NCI-H1092 treated with DMSO at 0.1 percent for 48 hours (cell line): ENCODE data around the gene RCC1.
"Not testable (repeated sequence)": the region's sequence is repeated elsewhere in the genome, so short reads cannot be mapped to it uniquely, and the experiment has no call there.

Experiments used
- DNase-seq: peaks from one replicate; lab custom pipeline; 2025; lab: John Stamatoyannopoulos, UW

The RCC1 gene

DNA sequence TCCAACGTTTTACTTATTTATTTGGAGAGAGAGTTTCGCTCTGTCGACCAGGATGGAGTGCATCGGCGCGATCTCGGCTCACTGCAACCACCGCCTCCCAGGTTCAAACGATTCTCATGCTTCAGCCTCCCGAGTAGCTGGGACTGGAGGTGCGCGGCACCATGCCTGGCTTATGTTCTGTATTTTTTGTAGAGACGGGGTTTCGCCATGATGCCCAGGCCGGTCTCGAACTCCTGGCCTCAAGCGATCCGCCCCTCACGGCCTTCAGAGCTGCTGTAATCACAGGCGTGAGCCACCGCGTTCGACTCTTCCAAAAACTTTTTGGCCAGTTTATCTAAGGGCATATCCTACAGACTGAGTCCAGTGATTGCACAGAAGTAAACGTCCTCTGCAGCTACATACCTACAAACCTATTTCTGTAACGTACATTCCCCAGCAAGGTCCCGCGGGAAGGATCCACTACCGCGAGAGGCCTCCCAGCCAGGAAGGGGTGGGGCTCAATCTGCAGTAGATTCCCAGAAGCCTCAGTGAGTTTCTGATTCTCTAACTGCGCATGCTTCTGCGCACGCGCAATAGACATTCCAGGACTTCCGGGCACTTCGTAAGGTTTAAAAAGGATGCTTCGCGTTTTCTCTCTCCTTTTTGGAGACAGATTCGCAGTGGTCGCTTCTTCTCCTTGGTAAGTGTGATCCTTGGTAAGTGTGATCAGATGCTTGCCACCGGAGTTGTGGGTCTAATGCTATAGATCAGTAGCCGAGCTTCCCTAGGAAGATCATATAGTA lies at the start of gene RCC1:
TSS of gene RCC1 (plus strand) at position 638 of the 782 bp plus-strand sequence. CDS start 23,824 bp downstream, outside the sequence.
- DNase-seq = peak; percentile 99

GRCh38 chr1:28456078-28456477 lies 49.8 kb upstream of the RCC1 start:
- no peak for DNase-seq

DNA sequence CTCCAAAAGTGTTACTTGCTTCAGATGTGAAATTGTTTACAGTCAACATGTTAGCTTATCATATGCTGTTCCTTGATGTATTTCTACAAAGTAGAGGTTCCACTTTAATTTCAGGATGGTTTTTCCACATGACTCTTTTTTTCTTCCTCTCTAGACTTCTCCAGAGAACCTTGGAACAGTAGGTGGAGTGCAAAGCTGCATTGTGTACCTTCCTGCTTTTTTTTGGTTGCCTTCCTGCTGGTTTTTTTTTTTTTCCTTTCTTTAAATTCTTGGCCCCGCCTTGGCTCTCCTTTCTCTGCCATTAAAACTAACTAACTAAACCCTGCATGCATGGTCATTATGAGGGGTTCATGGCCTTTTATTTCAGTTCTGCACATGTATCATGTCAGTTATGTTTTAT lies 48.2 kb upstream of the RCC1 start:
- no peak for DNase-seq

DNA sequence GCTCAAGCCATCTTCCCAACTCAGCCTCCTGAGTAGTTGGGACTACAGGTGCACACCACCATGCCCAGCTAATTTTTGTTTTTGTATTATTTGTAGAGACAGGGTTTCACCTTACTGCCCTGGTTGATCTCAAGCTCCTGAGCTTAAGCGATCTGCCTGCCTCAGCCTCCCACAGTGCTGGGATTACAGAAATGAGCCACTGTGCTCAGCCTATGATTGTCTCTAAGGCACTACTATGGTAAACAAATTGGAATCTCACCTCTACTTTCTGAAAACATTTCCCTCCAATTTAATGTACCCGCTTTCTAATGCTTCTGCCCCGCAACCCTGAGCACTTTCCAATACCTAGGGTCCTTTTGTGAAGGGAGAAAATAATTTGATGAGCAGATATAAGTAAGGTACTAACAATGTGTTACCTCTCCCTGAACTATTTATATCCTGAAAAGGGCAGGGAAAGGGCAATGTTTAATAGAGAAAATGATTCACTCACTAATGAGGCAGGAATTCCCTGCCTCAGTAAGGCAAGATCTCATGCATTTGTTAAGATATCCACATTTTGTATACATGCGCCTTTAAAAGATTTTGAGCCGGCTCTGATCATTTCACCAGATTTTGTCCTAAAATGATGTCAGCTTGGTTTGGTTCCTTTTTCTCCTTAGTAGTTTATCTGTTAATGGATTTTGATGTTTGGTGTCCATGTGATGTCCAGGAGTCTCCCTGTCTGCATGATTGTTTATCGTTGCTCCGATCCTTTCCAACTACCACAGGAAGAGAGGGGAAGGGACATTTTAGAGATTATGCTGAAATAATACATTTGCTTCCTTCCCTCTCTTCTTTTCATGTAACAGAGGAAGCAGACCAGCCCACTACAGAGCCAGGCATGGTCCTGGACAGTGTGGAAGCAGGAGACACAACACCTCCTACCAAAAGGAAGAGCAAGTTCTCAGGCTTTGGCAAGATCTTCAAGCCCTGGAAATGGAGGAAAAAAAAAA lies 47.3 kb upstream of the RCC1 start:
- DNase-seq = no peak

GRCh38 chr1:28466226-28466778 lies 39.5 kb upstream of the RCC1 start:
- no peak for DNase-seq

DNA sequence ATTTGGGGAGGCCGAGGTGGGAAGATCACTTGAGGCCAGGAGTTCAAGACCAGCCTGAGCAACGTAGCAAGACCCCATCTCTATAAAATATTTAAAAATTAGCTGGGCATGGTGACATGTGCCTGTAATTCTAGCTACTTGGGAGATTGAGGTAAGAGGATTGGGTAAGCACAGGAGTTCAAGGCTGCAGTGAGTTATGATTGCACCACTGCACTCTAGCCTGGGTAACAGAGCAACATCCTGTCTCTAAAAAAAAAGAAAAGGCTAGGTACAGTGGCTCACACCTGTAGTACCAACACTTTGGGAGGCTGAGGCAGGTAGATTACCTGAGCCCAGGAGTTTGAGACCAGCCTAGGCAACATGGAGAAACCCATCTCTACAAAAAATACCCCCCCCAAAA lies 35.7 kb upstream of the RCC1 start:
- DNase-seq = no peak

DNA sequence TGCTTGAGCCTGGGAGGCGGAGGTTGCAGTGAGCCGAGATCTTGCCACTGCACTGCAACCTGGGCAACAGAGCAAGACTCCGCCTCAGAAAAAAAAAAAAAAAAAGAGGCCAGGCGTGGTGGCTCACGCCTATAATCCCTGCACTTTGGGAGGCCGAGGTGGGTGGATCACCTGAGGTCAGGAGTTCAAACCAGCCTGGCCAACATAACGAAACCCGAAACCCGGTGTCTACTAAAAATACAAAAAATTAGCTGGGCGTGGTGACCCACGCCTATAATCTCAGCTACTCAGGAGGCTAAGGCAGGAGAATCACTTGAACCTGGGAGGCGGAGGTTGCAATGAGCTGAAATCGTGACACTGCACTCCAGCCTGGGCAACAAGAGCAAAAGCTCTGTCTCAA lies 26.3 kb upstream of the RCC1 start:
- DNase-seq = not testable (repeated sequence)

DNA sequence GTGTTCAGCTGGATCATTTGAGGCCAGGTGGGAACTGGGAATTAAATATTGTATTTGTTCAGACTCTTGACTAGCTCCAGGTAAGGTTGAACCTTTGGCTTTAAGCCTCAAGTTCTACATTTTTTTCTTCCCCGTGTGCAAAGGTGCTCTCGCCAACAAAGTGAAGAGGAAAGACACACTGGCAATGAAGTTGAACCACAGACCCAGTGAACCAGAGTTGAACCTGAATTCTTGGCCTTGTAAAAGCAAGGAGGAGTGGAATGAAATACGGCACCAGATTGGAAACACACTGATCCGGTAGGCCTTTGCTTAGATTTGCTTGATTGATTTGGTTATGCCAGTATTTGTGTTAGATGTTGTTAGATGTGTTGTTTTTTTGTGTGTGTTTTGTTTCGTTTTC lies 25.5 kb upstream of the RCC1 start:
- DNase-seq = no peak

- DNase-seq = no peak
Measured at GRCh38 chr1:28482138-28482537, 23.7 kb upstream of the RCC1 start.

DNA sequence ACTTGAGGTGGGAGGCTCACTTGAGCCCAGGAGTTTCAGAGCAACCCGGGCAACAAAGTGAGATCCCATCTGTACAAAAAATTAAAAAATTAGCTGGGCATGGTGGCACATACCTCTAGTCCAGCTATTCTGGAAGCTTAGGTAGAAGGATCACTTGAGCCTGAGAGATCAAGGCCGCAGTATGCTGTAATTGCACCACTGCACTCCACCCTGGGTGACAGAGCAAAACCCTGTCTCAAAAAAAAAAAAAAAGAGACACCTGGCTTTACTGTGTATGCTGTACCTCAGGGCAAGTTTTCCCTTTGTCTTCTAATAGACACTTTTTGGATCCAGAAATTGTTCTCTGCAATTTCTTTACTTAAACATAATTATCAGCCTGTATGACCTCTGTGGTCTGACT lies 23.1 kb upstream of the RCC1 start:
- no peak for DNase-seq

GRCh38 chr1:28494737-28495136 lies 11.1 kb upstream of the RCC1 start:
- no peak for DNase-seq

DNA sequence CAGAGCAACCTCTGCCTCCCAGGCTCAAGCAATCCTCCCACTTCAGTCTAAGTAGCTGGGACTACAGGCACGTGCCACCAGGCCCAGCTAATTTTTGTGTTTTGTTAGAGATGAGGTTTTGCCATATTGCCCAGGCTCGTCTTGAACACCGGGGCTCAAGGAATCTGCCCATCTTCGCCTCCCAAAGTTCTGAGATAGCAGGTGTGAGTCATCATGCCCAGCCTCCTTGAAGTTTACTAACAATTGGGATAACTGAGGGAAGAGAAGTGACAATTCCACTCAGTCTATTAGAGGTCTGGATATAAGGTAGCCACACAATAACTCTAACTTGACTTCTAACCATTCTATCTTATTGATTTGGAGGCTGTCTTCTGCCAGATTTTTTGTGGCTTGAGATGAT lies 6.3 kb upstream of the RCC1 start:
- DNase-seq = no peak

DNA sequence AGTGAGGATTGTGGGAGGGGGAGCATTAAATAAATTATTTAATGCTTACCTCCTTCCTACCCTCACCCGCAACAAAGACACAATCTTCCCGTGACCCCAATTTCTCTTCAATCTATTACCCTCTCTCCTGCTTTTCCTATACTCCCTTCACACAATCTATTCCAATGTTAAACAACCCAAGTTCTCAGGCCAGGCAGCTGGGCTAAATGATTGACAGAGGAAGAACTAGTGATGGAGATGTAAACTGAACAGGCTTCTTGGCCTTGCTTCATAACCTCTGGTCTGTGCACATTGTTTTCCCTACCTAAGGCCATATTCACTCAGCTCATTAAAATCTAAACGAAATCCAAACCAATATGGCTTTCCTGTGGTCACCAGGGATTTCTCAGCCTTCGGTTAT lies 3.9 kb upstream of the RCC1 start:
- DNase-seq = no peak

DNA sequence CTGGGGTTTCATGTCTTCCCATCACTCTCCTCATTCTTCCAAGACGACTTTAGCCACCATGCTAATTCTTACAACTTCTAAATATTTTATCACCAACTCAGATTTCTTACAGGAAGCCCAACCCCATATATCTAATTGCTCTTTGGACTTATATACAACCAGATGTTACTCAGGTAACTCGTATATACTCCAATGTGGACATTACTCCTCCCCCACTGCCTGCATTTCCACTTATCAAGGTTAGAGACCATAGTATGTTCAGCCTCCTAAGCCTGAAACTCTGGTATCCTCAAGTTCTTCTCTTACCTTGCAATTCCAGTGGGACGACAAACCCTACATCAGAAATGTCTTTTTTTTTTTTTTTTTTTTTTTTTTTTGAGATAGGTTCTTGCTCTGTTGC lies 2.7 kb upstream of the RCC1 start:
- no peak for DNase-seq

DNA sequence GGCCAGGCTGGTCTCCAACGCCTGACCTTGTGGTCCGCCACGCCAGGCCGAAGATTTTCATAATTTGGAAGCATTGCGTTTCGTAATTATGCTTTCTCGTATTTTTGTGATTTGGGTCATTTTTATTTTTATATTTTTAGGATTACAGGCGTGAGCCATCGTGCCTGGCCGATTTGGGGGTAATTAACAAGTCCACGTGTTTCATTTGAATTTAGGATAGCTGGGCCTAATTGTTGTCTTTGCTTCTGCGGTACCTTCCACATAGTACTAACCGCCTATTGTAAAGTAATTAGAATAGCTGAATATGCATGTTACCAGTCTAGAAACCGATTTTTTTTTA lies 1.0 kb downstream of the RCC1 start:
- DNase-seq = no peak

GRCh38 chr1:28507247-28507645 lies 1.4 kb downstream of the RCC1 start:
- DNase-seq = no peak

GRCh38 chr1:28507646-28508434 lies 2.0 kb downstream of the RCC1 start:
- DNase-seq = no peak

DNA sequence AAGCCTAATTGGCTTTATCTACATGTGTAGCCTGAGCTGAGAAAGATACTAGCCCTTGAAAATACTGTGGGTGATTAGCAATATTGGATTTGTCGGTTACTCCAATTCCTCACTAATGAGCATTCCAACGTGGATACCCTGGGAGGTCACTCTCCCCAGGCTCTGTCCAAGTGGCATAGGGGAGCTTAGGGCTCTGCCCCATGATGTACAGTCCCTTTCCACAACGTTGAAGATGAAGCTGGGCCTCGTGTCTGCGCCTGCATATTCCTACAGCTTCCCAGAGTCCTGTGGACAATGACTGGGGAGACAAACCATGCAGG lies 2.6 kb downstream of the RCC1 start:
- no peak for DNase-seq

DNA sequence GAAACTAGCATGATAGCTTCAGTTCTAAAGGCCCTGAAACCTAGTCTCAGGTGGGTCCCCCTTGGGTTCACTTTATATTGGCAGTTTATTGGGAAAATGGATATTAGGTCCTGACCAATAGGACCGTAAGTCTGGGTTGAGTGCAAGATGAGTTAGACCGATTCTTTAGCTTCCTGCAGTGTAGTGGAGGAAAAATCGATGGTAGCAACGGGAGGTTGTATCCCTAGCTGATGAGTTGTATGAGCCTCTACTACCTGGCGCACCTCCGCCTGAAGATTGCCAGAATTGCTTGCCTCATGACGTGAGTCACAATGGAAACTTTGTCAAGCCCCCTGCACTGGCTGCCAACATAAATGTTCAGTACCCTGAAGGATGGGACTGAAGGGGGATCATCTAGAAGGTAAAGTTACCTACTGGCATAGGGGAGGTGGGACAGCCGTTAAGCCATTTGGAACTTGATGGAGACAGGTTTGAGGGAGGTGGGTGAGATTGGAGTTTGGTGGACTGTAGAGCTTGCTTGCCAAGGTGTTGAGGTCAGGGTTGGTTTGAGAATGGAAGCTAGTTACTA lies 3.9 kb downstream of the RCC1 start:
- DNase-seq = no peak

GRCh38 chr1:28510273-28510969 lies 4.6 kb downstream of the RCC1 start:
- DNase-seq = no peak

GRCh38 chr1:28510970-28511440 lies 5.2 kb downstream of the RCC1 start:
- no peak for DNase-seq
